OCI-LY7 (cell line): Measurements from ENCODE around the gene CAMK2B. TPM values are rescaled to one million over a fixed set of nuclear protein-coding genes. Genes with fewer than 3 reads are reported as not detected.

Source experiments
- BruUV-seq: library from RNA; stranded (reverse); fragments of 400-500 nt; replicated peaks from 2 replicates; lab custom pipeline; 2021; lab: Mats Ljungman, UMichigan
- CTCF ChIA-PET: fragments of 300-600 bp; sonication (Branson Sonifier 250); formaldehyde crosslinking; loops from one replicate; lab custom pipeline; 2022; ENCODE audit warnings: antibody characterized with exemption; ENCODE audit not compliant: unreplicated experiment; lab: Charles Lee
- POLR2A ChIA-PET: fragments of 300-600 bp; sonication (Branson Sonifier 250); formaldehyde crosslinking; loops from one replicate; lab custom pipeline; 2022; ENCODE audit warnings: antibody characterized with exemption; lab: Charles Lee
- DNase-seq: peaks from one replicate; pipeline ENCODE4 v3.0.0-alpha.2; 2015; ENCODE audit warnings: low spot score
- H2AFZ ChIP-seq: fragments of 200-600 bp; sonication (generic), shearing (Covaris generic); 2 replicates; pipeline ENCODE4 v1.6.1; 2014; ENCODE audit warnings: mild to moderate bottlenecking, antibody characterized with exemption, low read length, moderate library complexity
- H3K27ac ChIP-seq: fragments of 200-600 bp; sonication (generic); 2 replicates; pipeline ENCODE4 v1.5.1; 2014; ENCODE audit warnings: mixed run types, low read depth, mild to moderate bottlenecking, moderate library complexity, low read length, inconsistent platforms; ENCODE audit not compliant: poor library complexity, severe bottlenecking
- H3K36me3 ChIP-seq: fragments of 200-600 bp; sonication (generic); 2 replicates; pipeline ENCODE4 v1.6.1; 2014; ENCODE audit warnings: mild to moderate bottlenecking, antibody characterized with exemption, low read length, moderate library complexity, mixed read lengths; ENCODE audit not compliant: insufficient read depth
- H3K4me1 ChIP-seq: fragments of 200-600 bp; sonication (generic); 2 replicates; pipeline ENCODE4 v1.5.1; 2014; ENCODE audit warnings: mild to moderate bottlenecking, low read length; ENCODE audit not compliant: insufficient read depth, poor library complexity, severe bottlenecking
- H3K4me2 ChIP-seq: fragments of 200-600 bp; sonication (generic); 2 replicates; pipeline ENCODE4 v1.6.1; 2014; ENCODE audit warnings: mild to moderate bottlenecking, low read length
- H3K4me3 ChIP-seq: fragments of 200-600 bp; sonication (generic); 2 replicates; pipeline ENCODE4 v1.5.1; 2014; ENCODE audit warnings: mild to moderate bottlenecking, low read depth, low read length; ENCODE audit not compliant: poor library complexity, severe bottlenecking
- H3K79me2 ChIP-seq: fragments of 200-600 bp; sonication (generic); 2 replicates; pipeline ENCODE4 v1.6.1; 2016; ENCODE audit warnings: low read depth, mild to moderate bottlenecking, low read length, moderate library complexity, mixed read lengths; ENCODE audit not compliant: insufficient read depth
- H3K9me2 ChIP-seq: fragments of 200-600 bp; sonication (generic); 2 replicates; pipeline ENCODE4 v1.6.1; 2016; ENCODE audit warnings: mild to moderate bottlenecking, low read length, mixed read lengths; ENCODE audit not compliant: insufficient read depth
- H3K9me3 ChIP-seq: fragments of 200-600 bp; sonication (generic); 2 replicates; pipeline ENCODE4 v1.6.1; 2014; ENCODE audit warnings: mild to moderate bottlenecking, mixed run types, low read length, mixed read lengths
- H4K20me1 ChIP-seq: fragments of 200-600 bp; sonication (generic); 2 replicates; pipeline ENCODE4 v1.6.1; 2014; ENCODE audit warnings: mild to moderate bottlenecking, antibody characterized with exemption, low read length, moderate library complexity, mixed read lengths; ENCODE audit not compliant: insufficient read depth
- CTCF ChIP-seq: fragments of 200-600 bp; sonication (generic); conservative IDR thresholded peaks from 2 replicates; pipeline ENCODE4 v1.5.1; 2014; ENCODE audit warnings: mild to moderate bottlenecking, antibody characterized with exemption, low read length, moderate library complexity, mixed read lengths
- EZH2phosphoT487 ChIP-seq: fragments of 200-600 bp; sonication (generic); IDR thresholded peaks from 2 replicates; pipeline ENCODE4 v1.6.1; 2018; ENCODE audit warnings: low read depth, borderline replicate concordance, mild to moderate bottlenecking, mixed run types, antibody characterized with exemption, low read length, moderate library complexity, mixed read lengths
- intact Hi-C: fragments of 100-400 bp; cut with micrococcal nuclease; formaldehyde crosslinking; loops from one replicate; pipeline ENCODE4 v1.10.0; 2022; ENCODE audit not compliant: unreplicated experiment
- total RNA-seq, 2 experiments: library from RNA; depleted of rRNA in 1 of 2; stranded (reverse); fragments of >200 nt in 1 of 2; shearing (Covaris generic) in 1 of 2; gene quantifications; 2 replicates each; pipeline ENCODE4 v1.2.3, GENCODE V29; 2014 to 2022

CAMK2B gene
- total RNA-seq, 2 experiments from 2014 or later = 0.66 to 1.1 TPM

- intact Hi-C loops = no loop called here
- H3K27ac ChIP-seq = no peak overlapping the region
- no peak for TF ChIP-seq EZH2phosphoT487
- no peak for TF ChIP-seq CTCF
- H3K9me2 ChIP-seq = no peaks in the 10 kb centered on the region
- H3K4me2 ChIP-seq = no peak overlapping the region
- no TSS peak for BruUV-seq
- H3K4me3 ChIP-seq = no peak overlapping the region
- no peak for DNase-seq
- no peaks in the 10 kb centered on the region for H3K36me3 ChIP-seq
- ChIA-PET CTCF (no interaction called here), POLR2A (no interaction called here)
- H2AFZ ChIP-seq = no peak overlapping the region
- no peaks in the 10 kb centered on the region for H4K20me1 ChIP-seq
- no peaks in the 10 kb centered on the region for H3K79me2 ChIP-seq
- no peaks in the 10 kb centered on the region for H3K9me3 ChIP-seq
- H3K4me1 ChIP-seq = no peaks in the 10 kb centered on the region
These were observed 31.7 kb downstream of the CAMK2B start for GRCh38 chr7:44293561-44294324.

- no peak for DNase-seq
- Histone ChIP-seq H3K9me2 (no peaks in the 10 kb centered on the region), H3K4me2 (no peak overlapping the region), H4K20me1 (no peaks in the 10 kb centered on the region), H3K79me2 (no peaks in the 10 kb centered on the region), H3K36me3 (no peaks in the 10 kb centered on the region), H2AFZ (no peak overlapping the region), H3K4me3 (no peak overlapping the region), H3K27ac (no peak overlapping the region), H3K4me1 (no peaks in the 10 kb centered on the region), H3K9me3 (no peaks in the 10 kb centered on the region)
- no TSS peak for BruUV-seq
- ChIA-PET CTCF (no interaction called here), POLR2A (no interaction called here)
- TF ChIP-seq CTCF = no peak
- TF ChIP-seq EZH2phosphoT487 = no peak
- intact Hi-C loops = no loop called here
These were observed 32.4 kb downstream of the CAMK2B start for GRCh38 chr7:44292876-44293560.

- H3K9me2 ChIP-seq = no peaks in the 10 kb centered on the region
- TF ChIP-seq CTCF (no peak), EZH2phosphoT487 (no peak)
- POLR2A ChIA-PET = no interaction called here
- CTCF ChIA-PET = interaction anchor here (0.5 kb wide), 1 partner anchor 891 kb away, joined by 3 read pairs; no protein-coding TSS in a partner anchor
- no peaks in the 10 kb centered on the region for H3K79me2 ChIP-seq
- no peak overlapping the region for H2AFZ ChIP-seq
- H3K36me3 ChIP-seq = no peaks in the 10 kb centered on the region
- H3K27ac ChIP-seq = no peak overlapping the region
- BruUV-seq = no TSS peak
- intact Hi-C loops = no loop called here
- no peaks in the 10 kb centered on the region for H3K4me1 ChIP-seq
- no peak overlapping the region for H3K4me3 ChIP-seq
- no peaks in the 10 kb centered on the region for H3K9me3 ChIP-seq
- DNase-seq = no peak
- H3K4me2 ChIP-seq = no peak overlapping the region
- no peaks in the 10 kb centered on the region for H4K20me1 ChIP-seq
These were observed 33.0 kb downstream of the CAMK2B start for GRCh38 chr7:44292420-44292817.
